Adrenal gland (tissue), 12 donors: ENCODE results near the gene TGFBR1. TPM values are rescaled to one million over a fixed set of nuclear protein-coding genes. Genes with fewer than 3 reads are reported as not detected.

Source experiments
- DNase-seq, 7 donors: peaks; one replicate each; pipeline ENCODE4 v3.0.0-alpha.2; 2019 to 2020
- H3K27ac ChIP-seq, 5 donors: fragments of 200-600 bp; sonication (generic) in 4 of 5; 1 replicate in 3 of 5; 2 replicates in 2 of 5; pipeline versions ENCODE4 v1.5.1 to v1.8.0; 2016 to 2020; ENCODE audit warnings: mild to moderate bottlenecking in 1 of 5
- H3K27me3 ChIP-seq: fragments of 200-600 bp; 2 replicates; pipeline ENCODE4 v1.8.0; 2021
- H3K36me3 ChIP-seq, 2 donors: fragments of 200-600 bp; replicated peaks in 1 of 2; 1 replicate in 1 of 2; 2 replicates in 1 of 2; pipeline versions ENCODE4 v1.5.1 to v1.8.0; 2018 to 2022
- H3K4me1 ChIP-seq, 2 donors: fragments of 200-600 bp; replicated peaks in 1 of 2; 1 replicate in 1 of 2; 2 replicates in 1 of 2; pipeline versions ENCODE4 v1.5.1 to v1.8.0; 2018 to 2021
- H3K4me3 ChIP-seq, 4 donors: fragments of 200-600 bp; sonication (generic) in 3 of 4; one replicate each; pipeline ENCODE4 v1.5.1; 2016 to 2018
- H3K9me3 ChIP-seq, 3 donors: fragments of 200-600 bp; sonication (generic) in 1 of 3; replicated peaks in 1 of 3; 1 replicate in 2 of 3; 2 replicates in 1 of 3; pipeline versions ENCODE4 v1.5.1 to v1.8.0; 2016 to 2021
- POLR2A ChIP-seq, 2 donors: fragments of 450-650 bp; IDR thresholded peaks; one replicate each; pipeline ENCODE4 v1.6.1; 2017; ENCODE audit warnings: antibody characterized with exemption in 2 of 2, mild to moderate bottlenecking in 2 of 2, moderate library complexity in 1 of 2
- WGBS, 4 donors: extraction: QIAGEN DNeasy Blood & Tissue Kit in 2 of 4; methylation state at CpG; one replicate each; pipeline versions ENCODE4 v1.1.5 to v1.1.7; 2013 to 2017; 5-methylcytosine and 5-hydroxymethylcytosine counted together
- intact Hi-C, 2 donors: fragments of 100-400 bp; cut with DNase I; formaldehyde crosslinking; loops; one replicate each; pipeline versions ENCODE4 v1.14.1 to v1.15.0; 2022 to 2023
- polyA plus RNA-seq, 3 donors: library from polyadenylated mRNA; stranded (reverse); fragments of 200-250 nt in 2 of 3; fragments of 350-450 nt in 1 of 3; fragmentation: Illumina TruSeq in 1 of 3; extraction: RNeasy Lipid Tissue Mini Kit (QIAGEN cat#74804) in 1 of 3; gene quantifications; one replicate each; pipeline ENCODE4 v1.2.3, GENCODE V29; 2013 to 2014
- small RNA-seq, 2 donors: library from RNA; depleted of rRNA; stranded (forward); fragments of <200 nt; gene quantifications; one replicate each; pipeline ENCODE3, GENCODE V24; 2016
- total RNA-seq, 9 donors: library from RNA; depleted of rRNA in 4 of 9; stranded (reverse); fragments of >200 nt in 4 of 9; fragments of 120-200 nt in 1 of 9; fragmentation: NEBNext Ultra II Directional in 1 of 9; extraction: Animal tissue kit (Norgen Biotek cat#: 25700) in 1 of 9; gene quantifications; one replicate each; pipeline versions ENCODE4 v1.1.0 to v1.2.4, GENCODE V29; 2013 to 2023
- TF ChIP-seq, protein P1 (sequence below), 6 experiments: fragments of 450-650 bp in 4 of 6; fragments of 200-600 bp in 2 of 6; sonication (generic) in 1 of 6; IDR thresholded peaks; 1 replicate in 5 of 6; 2 replicates in 1 of 6; pipeline versions ENCODE4 v1.5.1 to v1.8.0; 2016 to 2021; ENCODE audit warnings: antibody characterized with exemption in 6 of 6, mild to moderate bottlenecking in 2 of 6, moderate library complexity in 1 of 6
- donor health status: healthy with polysubstance abuse.
- donor health status: Bipolar disorder and iron deficiency.
- donor health status: DM: yes; HTN: yes; CAD: no.
- donor health status: DM: no; HTN: no; CAD: no.
- donor health status: DM: no; HTN: no; CAD: no.
- donor health status: DM: yes; HTN: yes; CAD: no.

The TGFBR1 gene
- total and polyA plus RNA-seq, 12 donors: 5.5 to 38.5 (median 25.4) TPM

DNA sequence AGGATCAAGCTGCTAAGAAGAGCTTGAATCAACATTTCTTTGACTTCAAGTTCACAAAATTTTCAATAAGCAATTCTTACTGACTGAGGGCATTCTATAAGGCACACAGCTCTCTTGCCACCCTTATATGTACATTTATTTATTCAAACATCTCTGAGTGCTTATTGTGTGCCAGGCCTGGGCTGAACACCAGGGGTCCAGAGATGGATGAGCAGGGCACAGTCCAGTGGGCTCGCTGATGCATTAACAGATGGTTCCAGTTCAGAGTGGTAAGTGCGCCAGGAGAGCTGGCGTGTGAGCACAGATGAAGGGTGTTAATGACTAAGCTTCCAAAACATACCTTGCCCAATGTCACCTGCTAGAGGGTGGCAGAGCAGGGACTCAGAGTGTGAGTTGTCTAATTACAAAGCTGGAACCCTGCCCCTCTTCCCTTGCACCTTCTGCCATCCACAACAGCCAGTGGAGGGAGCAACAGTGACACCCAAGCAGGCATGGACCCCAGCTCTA is 92.3 kb downstream of the TGFBR1 start:
- H3K9me3 ChIP-seq: no peaks in the 10 kb centered on the region
- intact Hi-C loops: no loop called here
- WGBS, 4 donors: 93 to 96% (median 95%) methylated on average over 3 of the region's 3 CpGs

DNA sequence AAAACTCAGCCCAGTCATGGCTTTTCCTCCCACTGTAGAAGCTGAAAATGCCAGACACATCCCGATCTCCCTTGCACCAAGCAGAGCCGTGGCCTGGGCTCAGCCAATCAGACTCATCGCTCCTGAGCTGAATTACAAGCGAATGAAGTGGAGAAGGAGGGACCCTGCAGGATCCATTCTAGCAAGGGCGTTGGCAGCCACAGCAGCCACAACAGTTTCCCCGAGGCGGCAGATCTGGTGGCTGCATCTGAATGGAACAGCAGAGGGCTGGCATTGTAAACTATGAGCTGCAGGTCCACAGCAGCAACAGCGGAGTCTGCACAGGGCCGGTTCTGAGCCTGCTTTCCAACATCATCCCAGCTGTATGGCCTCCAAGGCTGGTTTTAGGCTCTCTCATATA is 93.1 kb downstream of the TGFBR1 start:
- TF ChIP-seq, protein P1, sequence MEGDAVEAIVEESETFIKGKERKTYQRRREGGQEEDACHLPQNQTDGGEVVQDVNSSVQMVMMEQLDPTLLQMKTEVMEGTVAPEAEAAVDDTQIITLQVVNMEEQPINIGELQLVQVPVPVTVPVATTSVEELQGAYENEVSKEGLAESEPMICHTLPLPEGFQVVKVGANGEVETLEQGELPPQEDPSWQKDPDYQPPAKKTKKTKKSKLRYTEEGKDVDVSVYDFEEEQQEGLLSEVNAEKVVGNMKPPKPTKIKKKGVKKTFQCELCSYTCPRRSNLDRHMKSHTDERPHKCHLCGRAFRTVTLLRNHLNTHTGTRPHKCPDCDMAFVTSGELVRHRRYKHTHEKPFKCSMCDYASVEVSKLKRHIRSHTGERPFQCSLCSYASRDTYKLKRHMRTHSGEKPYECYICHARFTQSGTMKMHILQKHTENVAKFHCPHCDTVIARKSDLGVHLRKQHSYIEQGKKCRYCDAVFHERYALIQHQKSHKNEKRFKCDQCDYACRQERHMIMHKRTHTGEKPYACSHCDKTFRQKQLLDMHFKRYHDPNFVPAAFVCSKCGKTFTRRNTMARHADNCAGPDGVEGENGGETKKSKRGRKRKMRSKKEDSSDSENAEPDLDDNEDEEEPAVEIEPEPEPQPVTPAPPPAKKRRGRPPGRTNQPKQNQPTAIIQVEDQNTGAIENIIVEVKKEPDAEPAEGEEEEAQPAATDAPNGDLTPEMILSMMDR (IDR thresholded peaks at IDR 0.05): no peak
- no peak for TF ChIP-seq POLR2A (IDR thresholded peaks at IDR 0.05)
- Histone ChIP-seq H3K27me3 (no peaks in the 10 kb centered on the region), H3K36me3 (no peaks in the 10 kb centered on the region), H3K4me3 (no peak overlapping the region), H3K4me1 (no peaks in the 10 kb centered on the region), H3K27ac (no peak overlapping the region), H3K9me3 (no peaks in the 10 kb centered on the region)
- intact Hi-C loops: no loop called here
- DNase-seq: peak in 1 of 7 donors; percentile 55
- 79 to 86% (median 84%) methylated on average over 9 of the region's 9 CpGs for WGBS, 4 donors

More for the DNA sequence above, 92.3 kb downstream of the TGFBR1 start:
- Histone ChIP-seq H3K27ac (no peak overlapping the region), H3K27me3 (no peaks in the 10 kb centered on the region), H3K4me1 (no peaks in the 10 kb centered on the region), H3K4me3 (no peak overlapping the region), H3K36me3 (no peaks in the 10 kb centered on the region)
- TF ChIP-seq, protein P1 (IDR thresholded peaks at IDR 0.05): no peak
- TF ChIP-seq POLR2A (IDR thresholded peaks at IDR 0.05): no peak
- DNase-seq: no peak

DNA sequence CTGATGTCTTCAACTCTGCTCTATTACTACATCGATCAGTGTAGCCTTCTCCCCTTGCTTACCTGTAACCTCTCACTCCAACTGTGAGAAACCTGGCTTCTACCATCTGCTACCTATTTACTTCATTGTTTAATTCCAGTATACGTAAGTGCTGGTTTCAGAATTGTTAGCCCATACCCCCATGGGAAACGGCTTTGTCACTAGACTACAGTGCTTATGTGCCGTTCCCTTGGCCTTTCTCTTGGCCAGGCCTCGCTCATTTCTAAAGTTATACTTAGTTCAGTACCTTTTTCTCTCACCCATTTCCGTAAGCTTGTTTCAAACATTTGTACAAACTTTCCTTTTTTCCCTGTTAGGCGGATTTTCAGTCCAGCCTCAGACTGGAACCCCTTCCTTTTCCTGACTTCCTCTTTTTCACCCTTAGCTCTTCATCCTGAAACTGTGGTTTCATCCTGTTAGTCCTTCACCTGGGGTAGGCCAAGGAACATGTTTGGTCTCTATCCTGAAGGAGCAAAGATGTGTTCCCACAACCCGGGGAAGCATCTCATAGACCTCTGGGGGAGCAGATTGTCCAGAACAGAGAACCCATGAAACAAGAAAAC is 95.1 kb downstream of the TGFBR1 start:
- intact Hi-C loops: no loop called here

GRCh38 chr9:99201603-99202002 is 96.7 kb downstream of the TGFBR1 start:
- H3K36me3 ChIP-seq: no peaks in the 10 kb centered on the region
- no peaks in the 10 kb centered on the region for H3K9me3 ChIP-seq
- H3K4me1 ChIP-seq: no peaks in the 10 kb centered on the region
- no peaks in the 10 kb centered on the region for H3K27me3 ChIP-seq
- TF ChIP-seq POLR2A (IDR thresholded peaks at IDR 0.05): no peak
- TF ChIP-seq, protein P1 (IDR thresholded peaks at IDR 0.05): no peak
- DNase-seq: no peak
- no peak overlapping the region for H3K27ac ChIP-seq
- no peak overlapping the region for H3K4me3 ChIP-seq
- intact Hi-C loops: no loop called here
- 60 to 81% (median 74%) methylated on average over 4 to 5 of the region's 5 CpGs for WGBS, 4 donors

More for the DNA sequence above, 95.1 kb downstream of the TGFBR1 start:
- Histone ChIP-seq H3K27me3 (no peaks in the 10 kb centered on the region), H3K4me1 (no peaks in the 10 kb centered on the region), H3K4me3 (no peak overlapping the region), H3K27ac (no peak overlapping the region), H3K9me3 (no peaks in the 10 kb centered on the region), H3K36me3 (no peaks in the 10 kb centered on the region)
- WGBS, 4 donors: 79 to 88% (median 86%) methylated on average over 8 of the region's 8 CpGs
- DNase-seq: no peak
- TF ChIP-seq POLR2A (IDR thresholded peaks at IDR 0.05): no peak
- TF ChIP-seq, protein P1 (IDR thresholded peaks at IDR 0.05): no peak

Small RNA genes lying within 50 kb of the gene (small RNA-seq; reads per million reads assigned to genes)
- gene RN7SL794P (0 reads per million in 2 donors), gene RNA5SP290 (0.17 to 0.36 reads per million in 2 donors)

Other genes with a start within 250 kb of the TGFBR1 start
- gene COL15A1, start 161.2 kb upstream of the TGFBR1 start, total RNA-seq: 100 to 1,000 TPM in 5 of 9 donors, 10 to 100 TPM in 4; 66.2 to 320 (median 104) TPM
- 100 to 1,000 TPM in 1 of 3 donors, 10 to 100 TPM in 2; 34.8 to 111 (median 61.2) TPM for gene COL15A1, start 161.2 kb upstream of the TGFBR1 start, polyA plus RNA-seq
- gene ALG2, start 116.8 kb downstream of the TGFBR1 start, total RNA-seq: 10 to 100 TPM; 44.9 to 95.8 (median 63.2) TPM
- gene ALG2, start 116.8 kb downstream of the TGFBR1 start, polyA plus RNA-seq: 100 to 1,000 TPM in 1 of 3 donors, 10 to 100 TPM in 2; 19.2 to 144 (median 28.2) TPM
- 100 to 1,000 TPM in 7 of 9 donors, 10 to 100 TPM in 2; 33.2 to 296 (median 147) TPM for gene SEC61B, start 117.2 kb downstream of the TGFBR1 start, total RNA-seq
- 100 to 1,000 TPM; 206 to 371 (median 254) TPM for gene SEC61B, start 117.2 kb downstream of the TGFBR1 start, polyA plus RNA-seq